GM18867 (cell line): ENCODE results near the gene EFCAB6.

Experiments used
- ATAC-seq: cut with Tn5 transposase; IDR thresholded peaks from one replicate; pipeline ENCODE4 v1.9.1; 2021; ENCODE audit warnings: mild to moderate bottlenecking, moderate library complexity; ENCODE audit not compliant: unreplicated experiment

EFCAB6 gene

DNA sequence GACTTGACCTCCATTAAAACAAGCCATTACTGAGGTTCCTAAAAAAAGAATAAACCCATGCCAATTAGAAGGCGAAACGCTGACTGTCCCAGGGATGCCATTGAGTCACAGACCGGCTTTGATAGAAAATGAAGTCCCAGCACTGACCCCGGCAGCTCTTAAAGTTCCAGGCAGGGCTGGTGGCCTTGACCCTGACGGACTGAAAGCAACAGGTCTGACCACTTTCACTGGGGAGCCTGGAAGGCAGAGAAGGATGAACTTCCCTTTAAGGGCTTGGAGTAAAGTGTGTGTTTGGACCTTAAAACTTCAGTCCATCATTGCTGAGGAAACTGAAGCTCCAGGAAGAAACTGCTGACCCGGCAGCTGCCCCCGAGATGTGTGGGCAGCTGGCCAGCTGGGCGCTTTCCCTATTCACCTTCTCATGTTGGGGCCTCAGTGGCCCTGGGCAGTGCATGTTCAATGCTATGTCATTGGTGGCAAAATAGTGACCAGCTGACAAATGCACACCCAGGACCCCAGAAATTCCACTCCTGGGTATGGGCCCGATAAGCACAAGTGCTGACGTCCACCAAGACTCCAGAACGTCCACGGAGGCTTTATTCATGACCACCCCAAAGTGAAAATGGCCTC is 18.9 kb upstream of the EFCAB6 start:
- ATAC-seq: no peak

DNA sequence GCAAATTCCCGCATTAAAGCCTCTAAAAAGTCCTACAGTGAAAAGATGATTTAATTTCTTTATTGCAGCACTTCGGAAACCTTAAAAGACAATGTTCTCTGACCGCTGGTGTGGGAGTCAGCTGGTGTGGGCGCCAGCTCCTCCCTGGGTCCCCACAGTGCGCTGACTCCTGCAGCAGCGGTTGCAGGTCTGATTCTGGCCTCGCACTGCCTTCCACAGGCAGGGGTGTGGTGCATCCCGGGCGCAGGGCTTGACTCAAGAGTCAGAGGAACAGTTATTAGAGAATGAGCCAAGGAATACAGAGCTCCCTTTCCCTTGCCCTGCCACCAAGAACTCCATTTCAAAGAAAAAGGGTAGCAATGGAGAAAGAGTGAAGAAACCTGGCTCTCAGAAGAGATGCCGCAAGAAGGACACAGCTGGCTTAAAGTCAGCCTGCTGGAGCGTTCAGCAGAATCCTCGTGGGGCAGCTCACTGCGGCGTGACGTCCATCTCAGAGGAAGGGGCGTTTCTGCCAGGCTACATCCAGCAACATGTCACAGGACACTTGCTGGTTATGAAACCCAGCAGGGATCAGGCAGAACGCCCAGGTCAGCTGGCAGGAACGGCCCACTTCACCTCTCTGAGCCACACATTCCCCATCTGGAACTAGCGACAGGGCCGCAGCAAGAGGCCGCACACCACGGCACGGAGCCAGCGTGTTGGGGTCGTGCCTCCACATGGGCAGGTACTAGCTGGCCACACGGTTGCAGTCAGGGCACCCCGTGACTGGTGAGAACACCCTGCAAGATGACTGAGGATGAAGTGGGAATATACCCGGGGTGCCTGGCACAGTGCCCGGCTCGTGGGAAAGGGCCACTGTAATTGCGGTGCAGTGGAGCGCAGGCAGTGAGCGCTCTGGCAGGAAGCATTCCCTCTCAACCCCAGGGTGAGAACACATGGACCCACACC is 18.1 kb upstream of the EFCAB6 start:
- ATAC-seq: no peak

DNA sequence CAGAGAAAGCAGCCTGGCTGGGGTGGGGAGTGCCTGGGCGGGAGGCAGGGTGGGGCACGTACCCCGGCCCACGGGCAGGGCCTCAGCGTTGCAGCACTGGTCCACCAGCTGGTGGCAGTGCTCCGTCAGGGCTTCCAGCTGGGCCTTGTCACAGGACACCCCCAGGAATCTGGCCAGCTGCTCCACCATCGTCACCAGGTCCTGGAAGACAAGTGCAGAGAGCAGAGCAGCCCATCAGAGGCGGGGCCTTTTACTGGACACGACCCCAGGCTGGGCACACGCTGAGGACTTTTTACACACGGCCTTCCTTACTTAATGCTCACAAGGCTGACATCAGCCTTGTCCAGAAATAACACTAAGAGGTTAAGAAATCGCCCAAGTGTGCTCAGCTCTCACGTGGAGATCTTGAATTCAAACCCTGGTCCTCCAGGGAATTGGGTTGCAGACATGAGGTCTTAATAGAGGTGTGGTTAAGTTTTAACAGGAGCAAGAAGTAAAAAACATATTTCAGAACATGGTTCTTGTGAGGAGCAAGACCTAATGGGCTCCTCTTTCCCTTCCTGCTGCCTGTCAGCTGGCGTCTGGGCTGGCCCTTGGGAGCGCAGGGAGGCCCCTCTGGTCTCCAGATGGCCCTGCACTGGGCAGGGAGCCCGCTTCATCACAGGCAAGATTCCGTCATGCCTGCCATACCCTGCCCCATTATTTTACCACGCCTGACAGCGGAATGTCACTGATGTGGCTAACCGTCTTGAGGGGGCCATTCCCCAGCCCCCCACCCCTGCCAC is 17.1 kb upstream of the EFCAB6 start:
- ATAC-seq: no peak

DNA sequence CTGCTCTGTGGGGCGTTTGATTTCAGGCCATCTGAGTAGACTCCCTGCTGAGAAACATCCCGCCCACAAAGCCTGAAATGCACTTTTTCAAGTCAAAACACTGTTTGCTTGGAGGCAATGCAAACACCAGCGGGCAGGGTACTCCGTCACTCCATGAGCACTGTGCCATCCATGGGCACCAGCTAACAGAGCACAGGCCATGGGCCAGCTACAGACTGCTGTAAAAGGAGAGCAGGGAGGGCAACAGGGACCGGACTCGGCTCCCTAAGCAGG is 16.6 kb upstream of the EFCAB6 start:
- no peak for ATAC-seq

DNA sequence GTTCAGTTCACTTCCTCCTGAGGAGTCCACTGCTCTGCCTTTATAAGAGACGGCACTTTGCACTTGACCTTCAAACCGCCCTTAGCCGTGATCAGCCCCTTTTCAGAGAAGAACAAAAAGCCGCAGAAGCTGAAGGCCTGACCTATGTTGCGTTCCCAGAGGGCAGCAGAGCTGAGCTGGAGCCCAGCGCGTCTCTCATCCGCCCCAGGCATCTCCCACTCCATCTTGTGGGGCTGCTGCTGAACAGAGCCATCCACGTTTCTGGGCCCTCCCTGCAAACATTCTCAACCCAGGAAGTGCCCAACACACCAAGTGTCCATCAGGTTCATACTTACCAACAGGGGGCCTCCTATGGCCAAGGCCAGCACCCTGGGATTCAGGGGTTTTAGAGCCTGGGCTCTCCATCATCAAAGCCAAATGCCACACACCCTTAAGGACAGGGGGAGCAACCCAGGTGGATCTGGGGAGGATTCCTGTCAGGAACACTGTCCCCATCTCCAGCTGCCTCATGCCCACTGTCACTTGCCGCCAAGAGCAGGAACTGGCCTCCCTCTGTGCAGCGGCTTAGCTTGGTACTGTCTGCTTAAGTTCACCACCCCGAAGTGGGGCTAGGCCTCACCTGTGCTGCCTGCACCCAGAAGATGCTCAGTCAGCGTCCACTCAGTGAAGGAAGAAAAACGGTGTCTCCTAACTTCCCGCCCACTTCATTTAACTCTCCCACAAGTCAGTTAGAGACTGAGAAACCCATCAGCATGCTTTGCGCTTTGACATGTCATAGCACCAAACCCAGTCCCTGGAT is 16.0 kb upstream of the EFCAB6 start:
- ATAC-seq: no peak

DNA sequence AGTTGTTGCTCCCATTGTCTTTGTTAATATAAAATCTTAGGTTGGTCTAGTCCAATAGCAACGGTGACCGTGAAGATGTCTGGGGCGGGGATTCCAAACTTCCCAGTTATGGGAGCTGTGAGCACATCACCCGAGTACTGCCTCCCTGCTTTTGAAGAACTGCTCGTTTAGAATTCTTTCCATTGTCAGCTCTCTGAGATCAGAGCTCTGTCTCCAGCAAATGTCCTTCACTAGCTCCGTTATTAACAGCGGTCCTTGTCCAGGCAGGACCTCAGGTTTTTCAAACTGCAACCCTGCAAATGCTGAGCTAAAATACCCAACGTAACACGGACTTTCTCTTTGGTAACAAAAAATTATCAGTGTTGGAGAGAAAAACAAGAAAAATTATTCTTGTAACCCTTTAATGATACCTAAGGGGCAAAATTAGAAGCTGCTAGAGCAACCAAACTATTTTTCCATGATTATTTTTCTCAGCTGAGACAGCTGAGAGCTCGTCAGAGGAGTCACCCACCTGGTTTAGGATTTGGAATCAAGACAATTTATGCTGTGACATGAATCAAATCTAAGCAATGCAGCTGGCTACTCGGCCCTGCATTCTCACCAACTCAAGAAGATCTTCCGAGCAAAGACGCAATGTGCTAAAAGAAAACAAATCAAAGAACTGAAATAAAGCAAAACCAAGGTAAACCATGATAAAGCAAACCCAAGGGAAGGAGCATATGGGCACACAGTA is 15.1 kb upstream of the EFCAB6 start:
- no peak for ATAC-seq

DNA sequence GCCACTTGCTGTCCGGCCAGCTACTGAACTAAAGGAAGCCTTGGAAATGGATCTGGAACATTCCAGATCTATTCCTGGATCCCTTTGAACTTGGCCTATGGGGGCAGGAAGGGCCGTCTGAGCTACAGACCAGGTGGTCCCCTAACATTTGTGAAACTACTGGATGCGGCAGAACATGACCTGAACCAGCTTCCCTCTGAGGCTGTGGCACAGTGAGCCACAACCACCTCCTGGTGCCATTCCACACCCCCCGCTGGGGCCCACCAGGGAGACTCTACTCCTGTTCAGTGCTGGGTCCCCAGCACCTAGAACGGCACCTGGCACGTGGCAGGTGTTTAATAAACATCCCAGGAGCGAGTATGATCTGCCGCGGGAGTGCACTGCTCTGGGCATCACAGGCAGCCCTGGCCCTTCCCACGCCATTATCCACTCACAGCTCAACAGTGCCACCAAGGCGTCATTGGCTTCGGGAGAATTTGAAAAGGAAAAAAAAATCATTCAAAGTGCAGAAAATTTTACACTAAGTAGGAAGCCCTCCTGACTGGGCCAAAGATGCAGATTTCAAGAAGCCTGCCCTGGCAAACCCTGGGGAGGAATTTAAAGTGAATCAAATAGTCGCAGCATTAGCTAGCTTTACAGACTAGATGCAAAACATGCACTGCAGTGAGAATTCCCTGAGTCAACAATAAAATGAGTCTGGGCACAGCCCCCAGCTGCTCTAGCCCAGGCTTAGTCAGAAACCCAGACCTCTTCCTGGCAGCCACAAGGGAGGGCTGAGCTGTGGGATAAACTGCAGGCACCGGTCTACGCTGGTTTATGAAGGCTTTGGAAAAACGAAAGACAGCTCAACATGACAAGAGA is 14.3 kb upstream of the EFCAB6 start:
- no peak for ATAC-seq

DNA sequence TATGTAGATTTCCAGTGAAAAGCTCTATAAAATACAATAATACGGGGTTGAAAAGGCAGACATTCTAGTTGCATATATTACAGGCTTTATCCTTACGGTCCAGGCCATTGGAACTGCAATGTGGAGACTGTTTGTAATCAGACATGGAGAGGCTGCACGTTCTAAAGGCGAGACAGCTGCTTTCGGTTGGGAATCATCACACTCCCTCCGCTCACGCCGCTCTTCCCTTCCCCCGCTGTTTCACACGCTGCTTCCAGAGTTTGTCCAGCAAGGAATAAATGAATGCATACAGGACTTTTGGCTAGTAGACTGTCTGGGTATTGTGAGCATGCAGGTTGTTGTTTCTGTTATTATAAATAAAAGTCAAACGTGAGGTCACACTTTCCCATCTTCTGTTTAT is 13.5 kb upstream of the EFCAB6 start:
- ATAC-seq: no peak

DNA sequence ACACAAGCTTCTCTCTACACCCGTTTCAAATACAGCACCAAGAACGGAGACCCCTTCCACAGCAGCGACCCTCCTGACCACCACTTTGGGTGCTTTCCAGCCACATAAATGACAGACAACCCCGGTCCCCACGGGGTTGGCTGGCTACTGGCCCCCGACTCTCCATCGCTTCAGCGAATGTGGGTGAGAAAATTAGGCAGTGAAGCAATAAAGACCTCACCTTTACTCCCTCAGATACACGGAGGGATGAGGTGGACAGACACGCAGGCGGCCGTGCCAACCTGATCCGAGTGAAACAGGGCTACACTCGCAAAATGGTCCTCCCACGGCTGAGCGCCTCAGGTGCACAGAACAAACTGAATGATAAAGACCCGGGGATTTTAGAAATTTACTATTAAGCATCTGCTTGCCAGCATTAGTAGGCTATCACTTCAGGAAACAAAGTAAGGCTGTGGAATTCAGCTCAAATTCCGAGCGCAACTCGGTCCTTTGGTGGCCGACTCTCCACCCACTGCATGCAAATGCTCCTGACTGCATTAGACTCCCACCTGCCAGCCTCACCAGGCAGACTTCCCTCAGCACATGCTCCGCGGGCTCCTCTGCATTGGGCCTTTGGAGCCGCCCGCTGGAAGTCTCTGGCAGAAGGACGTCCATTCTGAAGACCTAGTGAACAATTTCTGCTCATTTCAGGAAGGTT is 12.8 kb upstream of the EFCAB6 start:
- ATAC-seq: no peak

DNA sequence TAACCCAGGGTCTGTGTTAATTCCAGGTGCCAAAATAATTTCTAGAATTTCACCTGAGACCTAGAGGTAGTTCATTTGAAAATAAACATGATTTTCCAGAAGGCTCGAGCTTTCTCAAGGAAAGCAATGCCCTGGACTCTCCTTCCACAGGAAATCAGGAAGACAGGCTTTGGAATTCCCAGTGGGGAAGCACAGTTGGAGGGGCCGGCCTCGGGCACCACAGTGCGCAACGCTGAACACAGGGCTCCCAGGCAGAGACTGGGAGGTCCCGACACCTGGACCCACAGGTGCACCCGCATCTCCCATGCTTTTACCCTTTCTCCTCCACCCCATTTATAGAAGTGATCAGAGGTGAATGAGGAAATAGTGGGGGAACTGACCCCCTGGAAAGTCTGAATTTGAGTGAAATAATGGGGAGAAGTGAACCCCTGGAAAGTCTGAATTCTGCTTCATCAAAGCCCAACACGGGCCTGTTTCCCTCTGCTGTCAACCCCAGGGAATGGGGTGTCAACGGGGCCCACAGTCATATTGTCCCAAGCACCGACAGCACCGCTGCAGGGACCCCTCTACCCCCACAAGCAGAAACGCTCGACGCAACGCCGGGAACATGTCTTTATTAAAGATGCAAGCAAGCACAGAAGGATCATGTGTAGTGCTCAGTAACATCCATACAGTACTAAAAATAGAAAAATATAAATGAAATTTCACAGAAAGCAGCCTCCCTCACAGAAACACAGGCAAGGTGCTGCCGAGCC is 12.0 kb upstream of the EFCAB6 start:
- ATAC-seq: no peak

DNA sequence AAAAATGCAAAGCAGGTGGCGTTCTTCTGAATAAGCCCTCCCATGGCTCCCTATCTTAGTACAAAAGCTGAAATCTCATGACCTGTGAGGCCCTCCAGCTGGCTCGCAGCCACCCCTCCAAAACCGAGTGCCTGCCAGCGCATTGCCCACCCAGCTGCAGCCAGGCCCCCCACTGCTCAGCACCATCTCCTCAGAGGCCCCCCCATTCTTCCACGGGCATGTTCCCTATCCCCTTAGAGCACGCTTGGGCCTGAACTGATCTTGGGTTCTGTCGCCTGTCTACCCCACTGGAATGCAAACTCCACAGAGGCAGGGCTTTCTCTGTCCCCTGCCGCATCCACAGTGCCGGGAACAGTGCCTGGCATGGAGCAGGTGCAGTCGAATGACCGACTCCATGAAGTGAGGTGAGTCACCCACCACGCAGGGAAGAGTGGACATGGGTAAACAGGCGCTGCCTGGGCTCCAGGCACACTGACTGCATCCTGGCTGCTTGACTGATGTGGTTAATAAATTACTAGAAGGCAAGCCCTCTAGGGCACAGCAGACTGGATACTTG is 11.3 kb upstream of the EFCAB6 start:
- ATAC-seq: no peak

DNA sequence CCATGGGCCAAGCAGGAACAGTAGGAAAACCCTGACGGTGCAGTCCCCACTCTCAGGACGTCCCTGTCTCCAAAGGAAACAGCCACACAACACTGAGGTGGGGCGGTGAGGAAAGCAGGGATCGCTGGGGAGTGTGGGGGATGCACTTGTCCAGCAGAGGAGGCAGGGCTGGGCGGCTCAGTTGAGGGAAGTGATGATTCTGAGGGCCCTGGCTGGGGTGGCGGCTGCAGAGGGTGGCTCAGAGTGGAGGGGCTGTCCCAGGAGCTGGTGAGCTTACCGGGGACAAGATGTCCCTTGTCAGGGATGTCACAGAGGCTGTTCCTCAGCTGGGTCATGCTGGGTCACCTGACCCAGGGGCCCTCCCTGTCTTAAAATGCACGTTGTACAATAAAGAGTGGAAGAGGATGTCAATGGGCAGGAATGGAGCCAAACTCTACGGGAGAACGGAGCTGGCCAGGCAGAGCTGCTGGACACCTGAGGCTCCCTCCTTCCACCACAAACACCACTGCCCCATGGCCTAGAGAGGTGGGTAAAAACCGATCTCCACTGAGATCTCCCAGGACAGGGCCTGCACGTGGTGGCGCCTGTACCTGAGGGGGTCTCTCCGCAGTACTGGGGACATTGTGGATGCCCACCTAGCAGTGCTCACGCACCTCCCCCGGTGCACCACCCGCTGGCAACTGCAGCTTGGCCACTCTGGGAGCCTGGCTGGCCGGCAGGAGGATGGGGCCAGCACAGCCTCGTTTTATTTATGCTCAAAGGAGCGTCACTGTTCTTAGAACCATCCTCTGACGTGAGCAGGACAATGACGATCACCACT is 9.7 kb upstream of the EFCAB6 start:
- ATAC-seq: no peak

DNA sequence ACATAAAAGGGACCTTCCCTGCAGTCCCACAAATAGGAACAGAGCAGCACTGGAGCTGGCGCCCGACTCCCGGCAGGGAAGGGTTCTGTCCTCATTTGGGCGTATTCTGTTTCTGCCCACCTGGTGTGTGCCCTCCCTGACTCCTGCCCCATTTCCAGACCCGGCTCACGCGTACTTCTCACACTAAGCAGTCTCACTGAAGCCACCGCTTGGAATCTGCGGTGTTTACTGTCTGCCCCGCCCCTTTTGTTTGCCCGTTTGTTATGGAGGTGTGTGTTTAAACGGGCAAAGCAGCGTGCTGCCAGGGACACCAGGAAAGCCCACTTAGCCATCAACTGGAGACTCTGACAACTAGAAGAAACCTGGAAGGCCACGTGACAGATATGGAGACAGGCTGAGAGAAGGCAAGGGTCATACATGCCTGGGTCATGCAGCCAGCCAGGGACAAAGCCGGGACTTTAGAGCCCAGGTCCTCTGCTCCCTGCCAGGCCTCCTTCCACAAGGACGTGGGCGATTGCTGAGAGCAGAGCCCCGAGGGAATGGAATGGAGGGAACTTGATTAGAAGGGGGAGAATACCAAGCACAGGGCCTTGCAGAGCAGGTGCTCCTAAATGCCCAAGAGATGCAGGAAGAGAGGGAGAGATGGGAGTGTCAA is 8.7 kb upstream of the EFCAB6 start:
- ATAC-seq: no peak

DNA sequence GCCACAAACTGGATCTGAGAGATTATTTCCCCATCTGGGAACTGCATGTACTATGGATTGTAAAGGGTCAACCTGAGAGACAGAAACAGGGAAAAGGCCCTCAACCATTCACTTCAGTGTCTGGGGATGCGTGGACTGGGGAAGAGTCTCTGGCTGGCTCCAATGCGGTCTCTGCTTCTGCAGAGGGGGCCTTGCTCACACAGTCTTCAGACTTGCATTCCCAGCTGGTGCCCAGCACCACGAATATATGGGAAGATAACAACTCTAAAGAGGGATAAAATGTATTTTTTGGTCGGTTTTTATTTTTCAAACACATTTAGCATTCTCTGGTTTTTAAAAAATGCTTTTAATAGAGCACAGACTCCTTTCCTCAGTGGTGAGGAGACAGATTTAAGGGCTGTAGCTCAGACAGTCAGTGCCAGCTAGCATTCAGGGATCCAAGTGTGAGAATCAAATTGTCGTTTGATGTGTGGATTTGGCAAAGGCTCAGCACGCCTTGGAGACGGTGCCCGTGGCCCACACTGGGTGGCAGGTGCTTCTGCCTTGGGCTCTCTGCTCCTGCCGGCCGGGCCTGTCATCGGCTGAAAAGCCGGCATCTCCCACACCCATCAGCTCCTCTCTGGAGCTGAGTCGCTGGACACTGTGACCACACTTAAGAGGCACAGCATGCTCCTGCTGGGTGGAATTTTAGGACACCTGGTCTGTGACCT is 8.0 kb upstream of the EFCAB6 start:
- ATAC-seq: no peak

DNA sequence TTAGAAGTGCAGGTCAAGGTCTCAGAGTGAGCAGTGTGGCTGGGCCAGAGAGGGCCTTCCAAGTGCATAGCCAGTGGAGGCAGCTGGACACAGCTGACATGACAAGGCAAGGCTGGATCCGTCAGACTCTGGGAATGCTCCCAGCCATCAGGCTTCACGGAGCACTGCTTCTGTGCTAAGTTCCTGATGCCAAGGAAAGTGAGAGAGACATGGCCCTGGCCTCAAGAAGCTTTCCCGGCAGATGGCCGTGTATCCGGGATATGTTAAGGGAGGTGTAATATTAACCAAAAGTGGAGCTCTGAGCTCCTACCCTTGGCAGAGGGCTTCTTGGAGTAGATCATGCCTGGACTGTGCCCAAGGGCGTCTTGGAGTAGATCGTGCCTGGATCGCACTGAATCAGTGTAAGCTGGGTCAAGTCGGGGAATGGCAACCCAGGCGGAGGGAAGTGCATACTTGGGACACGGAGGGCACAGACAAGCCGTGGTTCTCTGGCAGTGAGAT is 7.4 kb upstream of the EFCAB6 start:
- ATAC-seq: no peak

DNA sequence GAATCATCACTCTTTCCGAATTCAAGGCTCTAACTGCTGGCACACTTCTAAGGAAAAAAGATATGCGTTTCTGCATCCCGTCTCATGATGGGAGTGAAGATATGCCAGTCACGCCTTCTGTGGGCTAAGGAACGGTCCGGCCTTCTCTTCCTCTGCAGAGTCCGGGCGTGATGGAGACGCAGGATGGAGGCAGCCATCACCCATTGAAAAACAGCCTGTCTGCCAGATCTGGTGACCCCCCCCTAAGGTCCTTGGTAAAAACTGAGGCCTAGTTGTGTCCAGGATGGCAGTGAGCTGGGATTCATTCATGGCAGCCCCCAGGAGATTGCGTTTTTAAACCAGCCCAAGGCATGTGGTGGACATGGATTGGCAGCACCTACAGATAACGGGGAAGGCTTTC is 6.9 kb upstream of the EFCAB6 start:
- no peak for ATAC-seq
